K562 (cell line): ENCODE results near the gene MBD5. TPM values are rescaled to one million over a fixed set of nuclear protein-coding genes. Genes with fewer than 3 reads are reported as not detected.
A peak's percentile ranks its signal among the peaks of the same experiment; 100 is the strongest.

ENCODE experiments used
- ATF7 ChIP-seq: fragments of 450-650 bp; IDR thresholded peaks from 2 replicates; pipeline ENCODE4 v1.7.1; 2014; ENCODE audit warnings: mild to moderate bottlenecking, moderate library complexity
- ETV1 ChIP-seq: fragments of 450-650 bp; conservative IDR thresholded peaks from 2 replicates; pipeline ENCODE4 v1.6.1; 2016; ENCODE audit warnings: missing genetic modification characterization, control low read depth, low read depth, missing compliant biosample characterization
- ETV5 ChIP-seq: sonication (generic); formaldehyde crosslinking; IDR thresholded peaks from 2 replicates; pipeline ENCODE4 v1.4.0; 2020; ENCODE audit warnings: low read depth, mild to moderate bottlenecking, missing genetic modification reagents
- GABPA ChIP-seq: fragments of 200-800 bp; sonication (Bioruptor generic); conservative IDR thresholded peaks from 2 replicates; pipeline ENCODE4 v1.6.1; 2016; ENCODE audit warnings: low read depth, missing genetic modification characterization, missing compliant biosample characterization
- HMBOX1 ChIP-seq: sonication (generic); IDR thresholded peaks from 2 replicates; pipeline ENCODE4 v1.6.1; 2016
- PHF20 ChIP-seq: fragments of 450-650 bp; IDR thresholded peaks from 2 replicates; pipeline ENCODE4 v1.6.1; 2018; ENCODE audit not compliant: partially characterized antibody
- PHF8 ChIP-seq: fragments of 200-600 bp; sonication (generic); IDR thresholded peaks from 2 replicates; pipeline ENCODE4 v1.6.1; 2012; ENCODE audit warnings: mixed run types, mild to moderate bottlenecking, inconsistent platforms, low read length, moderate library complexity, borderline replicate concordance
- SMARCE1 ChIP-seq: fragments of 450-650 bp; IDR thresholded peaks from 2 replicates; pipeline ENCODE4 v1.7.1; 2016; ENCODE audit warnings: mild to moderate bottlenecking
- SOX6 ChIP-seq: fragments of 450-650 bp; IDR thresholded peaks from 2 replicates; pipeline ENCODE4 v1.6.1; 2014; ENCODE audit warnings: mild to moderate bottlenecking
- TAF7 ChIP-seq: fragments of 450-650 bp; IDR thresholded peaks from 2 replicates; pipeline ENCODE4 v1.6.1; 2016; ENCODE audit warnings: missing genetic modification characterization, missing compliant biosample characterization
- TAF9B ChIP-seq: fragments of 450-650 bp; IDR thresholded peaks from 2 replicates; pipeline ENCODE4 v1.6.1; 2018; ENCODE audit warnings: mild to moderate bottlenecking; ENCODE audit not compliant: partially characterized antibody
- ZBTB11 ChIP-seq, 3 experiments: fragments of 200-800 bp in 1 of 3; fragments of 250-450 bp in 1 of 3; fragments of 450-650 bp in 1 of 3; sonication (Bioruptor Pico) in 1 of 3; sonication (Bioruptor generic) in 1 of 3; formaldehyde crosslinking in 1 of 3; IDR thresholded peaks; 2 replicates each; pipeline versions ENCODE4 v1.6.1 to v1.8.0; 2016 to 2022; ENCODE audit warnings: mild to moderate bottlenecking in 2 of 3, missing genetic modification characterization in 2 of 3, missing compliant biosample characterization in 1 of 3, moderate library complexity in 1 of 3
- ZEB2 ChIP-seq: fragments of 450-650 bp; IDR thresholded peaks from 2 replicates; pipeline ENCODE4 v1.6.1; 2016
- ZNF75A ChIP-seq: fragments of 450-650 bp; formaldehyde crosslinking; IDR thresholded peaks from 2 replicates; pipeline ENCODE4 v1.4.0; 2020; ENCODE audit warnings: mild to moderate bottlenecking
- polyA plus RNA-seq, 8 experiments: library from polyadenylated mRNA; depleted of rRNA in 4 of 8; stranded (reverse) in 5 of 8; unstranded in 3 of 8; fragments of >200 nt; fragmentation: Nextera tagmentation in 2 of 8; fragmentation: Illumina TruSeq in 1 of 8; extraction: Ambion mirVana in 2 of 8; extraction: Trizol in 1 of 8; gene quantifications; 2 replicates each; pipeline versions ENCODE4 v1.2.1 to v1.2.3, GENCODE V29; 2011 to 2014; ENCODE audit warnings: inconsistent platforms in 1 of 8, missing spikeins in 1 of 8
- total RNA-seq, 7 experiments: library from RNA; depleted of rRNA in 6 of 7; stranded (reverse); fragments of >200 nt in 6 of 7; fragmentation: Illumina TruSeq in 2 of 7; extraction: Trizol in 2 of 7; gene quantifications; 2 replicates each; pipeline versions ENCODE4 v1.2.1 to v1.2.3, GENCODE V29; 2011 to 2021; ENCODE audit warnings: low replicate concordance in 1 of 7
- TF ChIP-seq, protein P1 (sequence below): fragments of 200-800 bp; sonication (Bioruptor generic); IDR thresholded peaks from 2 replicates; pipeline ENCODE4 v1.6.1; 2016; ENCODE audit warnings: missing genetic modification characterization, missing compliant biosample characterization

The MBD5 gene
- total and polyA plus RNA-seq, 9 of the 15 experiments (the other 6 are each of a cell fraction or from before 2014, with no cell fraction given), result 3.4 to 14.5 (median 9.0) TPM

GRCh38 chr2:148020111-148021058 lies 506 bp upstream of the MBD5 start, which contains the start of gene ORC4 (continued):
- peak in 1 of 3 experiments; percentile 91; a peak in 2 of 6 replicates for TF ChIP-seq ZBTB11 (CRISPR knock-in tag; IDR thresholded peaks at IDR 0.05)
- TF ChIP-seq ETV1, result peak; percentile 79
- peak; percentile 60 for TF ChIP-seq SMARCE1
- TF ChIP-seq GABPA (tag), result peak; percentile 96
- TF ChIP-seq PHF20, result peak; percentile 87
- TF ChIP-seq, protein P1, sequence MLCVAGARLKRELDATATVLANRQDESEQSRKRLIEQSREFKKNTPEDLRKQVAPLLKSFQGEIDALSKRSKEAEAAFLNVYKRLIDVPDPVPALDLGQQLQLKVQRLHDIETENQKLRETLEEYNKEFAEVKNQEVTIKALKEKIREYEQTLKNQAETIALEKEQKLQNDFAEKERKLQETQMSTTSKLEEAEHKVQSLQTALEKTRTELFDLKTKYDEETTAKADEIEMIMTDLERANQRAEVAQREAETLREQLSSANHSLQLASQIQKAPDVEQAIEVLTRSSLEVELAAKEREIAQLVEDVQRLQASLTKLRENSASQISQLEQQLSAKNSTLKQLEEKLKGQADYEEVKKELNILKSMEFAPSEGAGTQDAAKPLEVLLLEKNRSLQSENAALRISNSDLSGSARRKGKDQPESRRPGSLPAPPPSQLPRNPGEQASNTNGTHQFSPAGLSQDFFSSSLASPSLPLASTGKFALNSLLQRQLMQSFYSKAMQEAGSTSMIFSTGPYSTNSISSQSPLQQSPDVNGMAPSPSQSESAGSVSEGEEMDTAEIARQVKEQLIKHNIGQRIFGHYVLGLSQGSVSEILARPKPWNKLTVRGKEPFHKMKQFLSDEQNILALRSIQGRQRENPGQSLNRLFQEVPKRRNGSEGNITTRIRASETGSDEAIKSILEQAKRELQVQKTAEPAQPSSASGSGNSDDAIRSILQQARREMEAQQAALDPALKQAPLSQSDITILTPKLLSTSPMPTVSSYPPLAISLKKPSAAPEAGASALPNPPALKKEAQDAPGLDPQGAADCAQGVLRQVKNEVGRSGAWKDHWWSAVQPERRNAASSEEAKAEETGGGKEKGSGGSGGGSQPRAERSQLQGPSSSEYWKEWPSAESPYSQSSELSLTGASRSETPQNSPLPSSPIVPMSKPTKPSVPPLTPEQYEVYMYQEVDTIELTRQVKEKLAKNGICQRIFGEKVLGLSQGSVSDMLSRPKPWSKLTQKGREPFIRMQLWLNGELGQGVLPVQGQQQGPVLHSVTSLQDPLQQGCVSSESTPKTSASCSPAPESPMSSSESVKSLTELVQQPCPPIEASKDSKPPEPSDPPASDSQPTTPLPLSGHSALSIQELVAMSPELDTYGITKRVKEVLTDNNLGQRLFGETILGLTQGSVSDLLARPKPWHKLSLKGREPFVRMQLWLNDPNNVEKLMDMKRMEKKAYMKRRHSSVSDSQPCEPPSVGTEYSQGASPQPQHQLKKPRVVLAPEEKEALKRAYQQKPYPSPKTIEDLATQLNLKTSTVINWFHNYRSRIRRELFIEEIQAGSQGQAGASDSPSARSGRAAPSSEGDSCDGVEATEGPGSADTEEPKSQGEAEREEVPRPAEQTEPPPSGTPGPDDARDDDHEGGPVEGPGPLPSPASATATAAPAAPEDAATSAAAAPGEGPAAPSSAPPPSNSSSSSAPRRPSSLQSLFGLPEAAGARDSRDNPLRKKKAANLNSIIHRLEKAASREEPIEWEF (CRISPR knock-in tag), result no peak
- TF ChIP-seq HMBOX1, result no peak
- 0 out of 2 replicates have a peak, but pooled peaks have one; percentile 37 for TF ChIP-seq TAF7 (tag)
- TF ChIP-seq ETV5 (CRISPR knock-in tag), result peak; percentile 77; the same call in 1 of the 2 replicates
- TF ChIP-seq SOX6, result peak; percentile 50; the same call in 1 of the 2 replicates
- no peak for TF ChIP-seq ZNF75A (CRISPR knock-in tag)
- TF ChIP-seq PHF8, result peak; percentile 86
- TF ChIP-seq TAF9B, result peak; percentile 63
- TF ChIP-seq ATF7, result peak; percentile 67; the same call in 1 of the 2 replicates
- peak; percentile 91 for TF ChIP-seq ZEB2
